Neural progenitor cell (in vitro differentiated cells): Measurements from ENCODE around the gene UBXN7. TPM values are rescaled to one million over a fixed set of nuclear protein-coding genes. Genes with fewer than 3 reads are reported as not detected.

Experiments used
- DNase-seq: peaks from one replicate; pipeline ENCODE4 v3.0.0-alpha.2; 2016; ENCODE audit warnings: low spot score
- H2AFZ ChIP-seq: fragments of 200-600 bp; sonication (generic); replicated peaks from 2 replicates; pipeline ENCODE4 v1.6.1; 2016; ENCODE audit warnings: antibody characterized with exemption
- H3F3A ChIP-seq: fragments of 200-600 bp; sonication (generic); 2 replicates; pipeline ENCODE4 v1.6.1; 2016; ENCODE audit warnings: antibody characterized with exemption, low read depth
- H3K27ac ChIP-seq: fragments of 200-600 bp; sonication (generic); 2 replicates; pipeline ENCODE4 v1.5.1; 2016; ENCODE audit warnings: mild to moderate bottlenecking
- H3K27me3 ChIP-seq: fragments of 200-600 bp; sonication (generic); 2 replicates; pipeline ENCODE4 v1.6.1; 2016; ENCODE audit warnings: mild to moderate bottlenecking, moderate library complexity
- H3K36me3 ChIP-seq: fragments of 200-600 bp; sonication (generic); 2 replicates; pipeline ENCODE4 v1.5.1; 2016
- H3K4me1 ChIP-seq: fragments of 200-600 bp; sonication (generic); 2 replicates; pipeline ENCODE4 v1.6.1; 2016; ENCODE audit warnings: mixed run types
- H3K4me2 ChIP-seq: fragments of 200-600 bp; sonication (generic); 2 replicates; pipeline ENCODE4 v1.6.1; 2016
- H3K4me3 ChIP-seq: fragments of 200-600 bp; sonication (generic); 2 replicates; pipeline ENCODE4 v1.5.1; 2016
- H3K79me2 ChIP-seq: fragments of 200-600 bp; sonication (generic); 2 replicates; pipeline ENCODE4 v1.6.1; 2016; ENCODE audit warnings: low read depth
- H3K9ac ChIP-seq: fragments of 200-600 bp; sonication (generic); 2 replicates; pipeline ENCODE4 v1.6.1; 2016
- H3K9me3 ChIP-seq: fragments of 200-600 bp; sonication (generic); 2 replicates; pipeline ENCODE4 v1.5.1; 2016; ENCODE audit warnings: low read depth
- H4K20me1 ChIP-seq: fragments of 200-600 bp; sonication (generic); 2 replicates; pipeline ENCODE4 v1.6.1; 2016; ENCODE audit warnings: low read depth
- H3K27ac Mint-ChIP-seq: 3 replicates; pipeline ENCODE4 v1.8.0; 2021; ENCODE audit warnings: mixed read lengths
- H3K27me3 Mint-ChIP-seq: 2 replicates; pipeline ENCODE4 v1.8.0; 2022; ENCODE audit warnings: low read depth, mild to moderate bottlenecking, inconsistent platforms, moderate library complexity, mixed read lengths; ENCODE audit not compliant: insufficient read depth
- H3K36me3 Mint-ChIP-seq: 3 replicates; pipeline ENCODE4 v1.8.0; 2021; ENCODE audit warnings: mixed read lengths
- H3K4me1 Mint-ChIP-seq: 3 replicates; pipeline ENCODE4 v1.8.0; 2021; ENCODE audit warnings: mixed read lengths
- H3K4me3 Mint-ChIP-seq: 3 replicates; pipeline ENCODE4 v1.8.0; 2021; ENCODE audit warnings: mild to moderate bottlenecking, moderate library complexity, mixed read lengths
- H3K9me3 Mint-ChIP-seq: 3 replicates; pipeline ENCODE4 v1.8.0; 2020; ENCODE audit warnings: mixed read lengths
- EZH2 ChIP-seq: fragments of 200-600 bp; sonication (generic); IDR thresholded peaks from 2 replicates; pipeline ENCODE4 v1.6.1; 2017; ENCODE audit warnings: antibody characterized with exemption, mild to moderate bottlenecking, moderate library complexity
- EZH2phosphoT487 ChIP-seq: fragments of 200-600 bp; sonication (generic); IDR thresholded peaks from 2 replicates; pipeline ENCODE4 v1.6.1; 2017; ENCODE audit warnings: antibody characterized with exemption
- total RNA-seq: library from RNA; depleted of rRNA; stranded (reverse); fragments of >200 nt; gene quantifications from 2 replicates; pipeline ENCODE4 v1.2.3, GENCODE V29; 2015; ENCODE audit warnings: low replicate concordance
- TF ChIP-seq, protein P1 (sequence below): fragments of 200-600 bp; sonication (generic); IDR thresholded peaks from 2 replicates; pipeline ENCODE4 v1.5.1; 2017; ENCODE audit warnings: antibody characterized with exemption, mild to moderate bottlenecking

Gene UBXN7
- total RNA-seq, 1 donor from 2014 or later = 68.7 TPM

DNA sequence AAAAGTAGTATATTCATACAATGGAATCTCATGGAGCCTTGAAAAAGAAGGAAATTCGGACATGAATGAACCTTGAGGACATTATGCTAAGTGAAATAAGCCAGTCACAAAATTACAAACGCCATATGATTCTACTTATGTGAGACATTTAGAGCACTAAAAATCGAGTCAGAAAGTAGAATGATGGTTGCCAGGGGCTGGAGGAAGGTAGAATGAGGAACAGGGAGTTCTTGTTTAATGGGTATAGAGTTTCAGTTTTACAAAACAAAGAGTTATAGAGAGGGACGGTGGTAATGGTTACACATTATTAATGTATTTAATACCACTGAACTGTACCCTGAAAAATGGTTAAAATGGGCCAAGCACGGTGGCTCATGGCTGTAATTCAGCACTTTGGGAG is 19.5 kb downstream of the UBXN7 start:
- no peaks in the 10 kb centered on the region for H3K4me1 Mint-ChIP-seq

DNA sequence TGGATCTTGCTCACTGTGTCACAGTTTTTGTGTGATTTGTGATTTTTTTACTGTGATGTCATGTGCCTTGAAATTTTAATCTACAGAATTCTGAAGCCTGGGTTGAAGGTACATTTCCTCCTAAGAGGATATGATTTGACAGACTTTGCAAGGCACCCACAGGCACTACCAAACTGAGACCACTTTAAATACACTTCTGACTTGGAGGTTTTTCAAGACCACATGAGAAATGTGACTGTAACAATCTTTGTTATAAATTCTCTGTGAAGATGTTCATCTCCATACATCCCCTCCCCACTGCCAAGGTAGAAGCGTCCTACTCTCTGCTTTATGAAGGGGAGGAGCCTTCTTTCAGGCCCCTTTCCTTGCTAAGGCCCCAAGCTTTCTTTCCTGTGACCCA is 22.8 kb downstream of the UBXN7 start:
- Histone ChIP-seq H2AFZ (no peak overlapping the region), H3F3A (no peaks in the 10 kb centered on the region), H3K4me2 (no peak overlapping the region), H3K27ac (no peak overlapping the region), H3K4me1 (no peaks in the 10 kb centered on the region), H3K79me2 (peaks cover 99% of the 10 kb centered on the region), H3K9me3 (no peaks in the 10 kb centered on the region), H3K4me3 (no peak overlapping the region), H3K27me3 (no peaks in the 10 kb centered on the region), H3K36me3 (peaks cover 11% of the 10 kb centered on the region), H4K20me1 (peaks cover 20% of the 10 kb centered on the region), H3K9ac (no peak overlapping the region)
- TF ChIP-seq, protein P1, sequence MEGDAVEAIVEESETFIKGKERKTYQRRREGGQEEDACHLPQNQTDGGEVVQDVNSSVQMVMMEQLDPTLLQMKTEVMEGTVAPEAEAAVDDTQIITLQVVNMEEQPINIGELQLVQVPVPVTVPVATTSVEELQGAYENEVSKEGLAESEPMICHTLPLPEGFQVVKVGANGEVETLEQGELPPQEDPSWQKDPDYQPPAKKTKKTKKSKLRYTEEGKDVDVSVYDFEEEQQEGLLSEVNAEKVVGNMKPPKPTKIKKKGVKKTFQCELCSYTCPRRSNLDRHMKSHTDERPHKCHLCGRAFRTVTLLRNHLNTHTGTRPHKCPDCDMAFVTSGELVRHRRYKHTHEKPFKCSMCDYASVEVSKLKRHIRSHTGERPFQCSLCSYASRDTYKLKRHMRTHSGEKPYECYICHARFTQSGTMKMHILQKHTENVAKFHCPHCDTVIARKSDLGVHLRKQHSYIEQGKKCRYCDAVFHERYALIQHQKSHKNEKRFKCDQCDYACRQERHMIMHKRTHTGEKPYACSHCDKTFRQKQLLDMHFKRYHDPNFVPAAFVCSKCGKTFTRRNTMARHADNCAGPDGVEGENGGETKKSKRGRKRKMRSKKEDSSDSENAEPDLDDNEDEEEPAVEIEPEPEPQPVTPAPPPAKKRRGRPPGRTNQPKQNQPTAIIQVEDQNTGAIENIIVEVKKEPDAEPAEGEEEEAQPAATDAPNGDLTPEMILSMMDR = no peak
- TF ChIP-seq EZH2 = no peak
- no peak for DNase-seq
- Mint-ChIP-seq H3K27me3 (no peaks in the 10 kb centered on the region), H3K36me3 (peaks cover 49% of the 10 kb centered on the region), H3K27ac (no peak overlapping the region), H3K9me3 (peaks cover 40% of the 10 kb centered on the region), H3K4me3 (peak overlapping the region; percentile 33), H3K4me1 (no peaks in the 10 kb centered on the region)

More for the DNA sequence above, 19.5 kb downstream of the UBXN7 start:
- Mint-ChIP-seq H3K4me3 (no peak overlapping the region), H3K9me3 (peaks cover 56% of the 10 kb centered on the region), H3K27me3 (peaks cover 6% of the 10 kb centered on the region), H3K27ac (no peak overlapping the region), H3K36me3 (peaks cover 49% of the 10 kb centered on the region)
- no peak overlapping the region for H3K9ac ChIP-seq
- H2AFZ ChIP-seq = no peak overlapping the region
- H3K4me3 ChIP-seq = no peak overlapping the region
- no peaks in the 10 kb centered on the region for H3F3A ChIP-seq
- no peak overlapping the region for H3K4me2 ChIP-seq
- no peaks in the 10 kb centered on the region for H3K4me1 ChIP-seq
- no peak overlapping the region for H3K27ac ChIP-seq
- H3K79me2 ChIP-seq = peaks cover 100% of the 10 kb centered on the region
- TF ChIP-seq, protein P1 = no peak
- TF ChIP-seq EZH2 (no peak), EZH2phosphoT487 (no peak)
- DNase-seq = no peak
- H3K9me3 ChIP-seq = no peaks in the 10 kb centered on the region
- H4K20me1 ChIP-seq = peaks cover 44% of the 10 kb centered on the region
- no peaks in the 10 kb centered on the region for H3K27me3 ChIP-seq
- H3K36me3 ChIP-seq = peaks cover 6% of the 10 kb centered on the region

DNA sequence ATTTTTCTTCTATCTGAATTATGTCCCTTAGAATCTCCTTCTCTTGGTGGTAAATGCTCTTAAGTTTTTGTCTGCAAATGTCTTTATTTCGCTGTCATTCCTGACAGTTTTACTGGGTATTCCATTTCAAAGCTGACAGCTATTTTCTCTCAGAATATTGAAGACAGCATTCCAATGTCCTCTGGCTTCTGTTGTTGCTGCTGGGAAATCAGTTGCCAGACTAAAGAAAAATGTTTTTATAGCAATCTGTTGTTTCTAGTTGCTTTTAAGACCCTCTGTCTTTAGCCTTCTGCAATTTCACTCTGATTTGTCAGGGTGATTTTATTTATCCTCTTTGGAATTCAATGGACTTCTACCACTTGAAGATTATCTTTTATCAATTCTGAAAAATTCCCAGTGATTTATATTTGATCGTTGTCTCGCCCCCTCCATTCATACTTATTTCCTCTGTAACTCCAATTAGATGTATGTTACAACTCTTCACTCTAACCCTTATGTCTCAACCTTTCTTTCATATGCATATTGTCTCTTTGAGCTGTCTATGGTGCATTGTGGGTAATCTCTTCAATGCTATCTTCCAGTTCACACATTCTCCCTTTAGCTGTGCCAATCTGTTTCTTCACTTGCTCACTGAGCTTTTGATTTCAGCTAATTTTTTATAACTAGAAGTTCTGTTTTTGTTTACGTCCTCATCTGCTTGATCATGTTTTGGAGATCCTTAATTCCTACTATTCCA is 23.5 kb downstream of the UBXN7 start:
- Histone ChIP-seq H3K4me1 (no peaks in the 10 kb centered on the region), H3K9me3 (no peaks in the 10 kb centered on the region), H3K27me3 (no peaks in the 10 kb centered on the region), H3K79me2 (peaks cover 99% of the 10 kb centered on the region), H3K36me3 (peaks cover 11% of the 10 kb centered on the region), H4K20me1 (peaks cover 13% of the 10 kb centered on the region), H3K27ac (no peak overlapping the region), H3K9ac (no peak overlapping the region), H3K4me2 (no peak overlapping the region), H3K4me3 (no peak overlapping the region), H2AFZ (no peak overlapping the region), H3F3A (no peaks in the 10 kb centered on the region)
- Mint-ChIP-seq H3K27me3 (no peaks in the 10 kb centered on the region), H3K27ac (no peak overlapping the region), H3K9me3 (peaks cover 38% of the 10 kb centered on the region), H3K4me3 (no peak overlapping the region), H3K36me3 (peaks cover 47% of the 10 kb centered on the region), H3K4me1 (no peaks in the 10 kb centered on the region)
- TF ChIP-seq EZH2 = no peak
- TF ChIP-seq, protein P1 = no peak
- TF ChIP-seq EZH2phosphoT487 = no peak
- DNase-seq = no peak
